GM12878 (cell line): ENCODE results near the gene COPS8. TPM values are rescaled to one million over a fixed set of nuclear protein-coding genes. Genes with fewer than 3 reads are reported as not detected.

ENCODE experiments used
- ATAC-seq: fragments of 200-7000 bp; cut with Tn5 transposase; 3 replicates; pipeline ENCODE4 v1.9.1; 2020; ENCODE audit warnings: mild to moderate bottlenecking, moderate library complexity
- BruUV-seq: library from RNA; stranded (reverse); fragments of 400-500 nt; replicated peaks from 2 replicates; lab custom pipeline; 2021; lab: Mats Ljungman, UMichigan
- CTCF ChIA-PET: fragments of 300-600 bp; sonication (Branson Sonifier 250); formaldehyde crosslinking; extraction: SDS; loops from one replicate; lab custom pipeline; 2021; ENCODE audit warnings: inconsistent platforms; lab: Yijun Ruan, JAX
- POLR2A ChIA-PET: fragments of 350-600 bp; formaldehyde crosslinking; extraction: SDS; loops from one replicate; lab custom pipeline; 2021; ENCODE audit warnings: inconsistent platforms; lab: Charles Lee
- RAD21 ChIA-PET: fragments of 300-600 bp; sonication (Branson Sonifier 250); formaldehyde crosslinking; loops from one replicate; lab custom pipeline; 2023; ENCODE audit warnings: antibody characterized with exemption; ENCODE audit not compliant: unreplicated experiment; lab: Charles Lee
- SMC1A ChIA-PET: fragments of 300-600 bp; sonication (Branson Sonifier 250); formaldehyde crosslinking; loops from one replicate; lab custom pipeline; 2023; ENCODE audit not compliant: unreplicated experiment, uncharacterized antibody; lab: Charles Lee
- DNase-seq: peaks from one replicate; pipeline ENCODE4 v3.0.0-alpha.2; 2011; ENCODE audit warnings: low read depth, low spot score
- FAIRE-seq: peaks from 3 replicates; lab custom pipeline; 2011; peaks lifted over from hg19 to GRCh38; lab: Jason Lieb, UNC
- H2AFZ ChIP-seq: 2 replicates; pipeline ENCODE4 v1.6.0; 2011; ENCODE audit warnings: low read depth, low read length, control low read depth; ENCODE audit not compliant: control insufficient read depth
- H3K27ac ChIP-seq: 2 replicates; pipeline ENCODE4 v1.5.1; 2011; ENCODE audit warnings: control low read depth; ENCODE audit not compliant: control insufficient read depth, insufficient read depth
- H3K27me3 ChIP-seq, 2 experiments: replicated peaks in 1 of 2; 2 replicates each; pipeline versions ENCODE4 v1.6.0 to v1.6.1; 2011; ENCODE audit warnings: low read length in 1 of 2; ENCODE audit not compliant: control insufficient read depth in 2 of 2, insufficient read depth in 2 of 2
- H3K36me3 ChIP-seq, 2 experiments: 2 replicates each; pipeline ENCODE4 v1.5.1; 2011; ENCODE audit warnings: low read length in 1 of 2; ENCODE audit not compliant: control insufficient read depth in 2 of 2, insufficient read depth in 2 of 2
- H3K4me1 ChIP-seq: 2 replicates; pipeline ENCODE4 v1.6.1; 2011; ENCODE audit warnings: mild to moderate bottlenecking, low read length, moderate library complexity, mixed read lengths; ENCODE audit not compliant: control insufficient read depth, insufficient read depth
- H3K4me2 ChIP-seq: 2 replicates; pipeline ENCODE4 v1.6.0; 2011; ENCODE audit warnings: control low read depth; ENCODE audit not compliant: control insufficient read depth, insufficient read depth
- H3K4me3 ChIP-seq: fragments of 200-600 bp; sonication (generic); 2 replicates; pipeline ENCODE4 v1.5.1; 2016
- H3K79me2 ChIP-seq: 2 replicates; pipeline ENCODE4 v1.6.0; 2011; ENCODE audit warnings: low read length; ENCODE audit not compliant: control insufficient read depth, insufficient read depth
- H3K9ac ChIP-seq: 2 replicates; pipeline ENCODE4 v1.8.0; 2011; ENCODE audit warnings: low read length, control low read depth, mixed read lengths; ENCODE audit not compliant: control insufficient read depth, insufficient read depth
- H3K9me3 ChIP-seq: replicated peaks from 3 replicates; pipeline ENCODE4 v1.5.1; 2011; ENCODE audit warnings: mild to moderate bottlenecking, low read length; ENCODE audit not compliant: control insufficient read depth, insufficient read depth
- H4K20me1 ChIP-seq: 2 replicates; pipeline ENCODE4 v1.6.0; 2011; ENCODE audit not compliant: control insufficient read depth, insufficient read depth
- ATF3 ChIP-seq: IDR thresholded peaks from 2 replicates; pipeline ENCODE4 v1.6.1; 2011; ENCODE audit warnings: low read depth, mild to moderate bottlenecking, low read length, moderate library complexity, borderline replicate concordance; ENCODE audit errors: extremely low read depth
- FOS ChIP-seq: IDR thresholded peaks from 3 replicates; pipeline ENCODE4 v1.6.1; 2011; ENCODE audit warnings: borderline replicate concordance; ENCODE audit not compliant: insufficient read length; ENCODE audit errors: extremely low read depth
- HCFC1 ChIP-seq: fragments of 150-350 bp; IDR thresholded peaks from 2 replicates; pipeline ENCODE4 v1.6.1; 2014; ENCODE audit warnings: low read length
- MXI1 ChIP-seq: fragments of 150-350 bp; IDR thresholded peaks from 2 replicates; pipeline ENCODE4 v1.6.1; 2011; ENCODE audit warnings: low read depth, mild to moderate bottlenecking, inconsistent platforms, low read length, improper control_type of control experiment
- SPI1 ChIP-seq: IDR thresholded peaks from 2 replicates; pipeline ENCODE4 v1.6.1; 2011; ENCODE audit warnings: low read depth, mild to moderate bottlenecking, low read length, moderate library complexity, borderline replicate concordance; ENCODE audit not compliant: insufficient read depth
- STAT1 ChIP-seq: fragments of 450-650 bp; conservative IDR thresholded peaks from 2 replicates; pipeline ENCODE4 v1.6.1; 2014; ENCODE audit warnings: antibody characterized with exemption, mild to moderate bottlenecking
- TCF7 ChIP-seq: IDR thresholded peaks from 2 replicates; pipeline ENCODE4 v1.6.1; 2014; ENCODE audit warnings: antibody characterized with exemption, borderline replicate concordance
- WGBS: methylation state at CpG from one replicate; pipeline ENCODE4 v1.1.6; 2016; ENCODE audit warnings: low lambda C conversion rate; ENCODE audit not compliant: insufficient replicate concordance, insufficient coverage; ENCODE audit errors: missing lambda C conversion rate; 5-methylcytosine and 5-hydroxymethylcytosine counted together
- in situ Hi-C: fragments of 300-500 bp; cut with MboI; formaldehyde crosslinking; loops from 9 replicates; pipeline ENCODE4 v1.14.3; 2018; ENCODE audit warnings: mixed read lengths
- intact Hi-C: fragments of 100-400 bp; cut with micrococcal nuclease; formaldehyde crosslinking; loops from one replicate; pipeline ENCODE4 v1.14.2; 2022; ENCODE audit not compliant: unreplicated experiment
- polyA plus RNA-seq, 11 experiments: library from polyadenylated mRNA; depleted of rRNA in 4 of 11; unstranded in 6 of 11; stranded (reverse) in 5 of 11; fragments of >200 nt; fragmentation: Nextera tagmentation in 4 of 11; fragmentation: Illumina TruSeq in 1 of 11; extraction: Ambion mirVana in 4 of 11; extraction: Trizol in 1 of 11; gene quantifications; 1 replicate in 1 of 11; 2 replicates in 10 of 11; pipeline versions ENCODE4 v1.2.1 to v1.2.3, GENCODE V29; 2011 to 2016; ENCODE audit warnings: inconsistent platforms in 2 of 11, missing spikeins in 2 of 11, low read depth in 1 of 11
- total RNA-seq, 4 experiments: library from RNA; depleted of rRNA in 3 of 4; stranded (reverse); fragments of >200 nt in 3 of 4; fragmentation: Illumina TruSeq in 1 of 4; extraction: Trizol in 1 of 4; gene quantifications; 2 replicates each; pipeline versions ENCODE4 v1.2.1 to v1.2.3, GENCODE V29; 2013 to 2021

Gene COPS8
- total and polyA plus RNA-seq, 10 of the 15 experiments (the other 5 are each of a cell fraction or from before 2014, with no cell fraction given) = 44.0 to 134 (median 107) TPM

DNA sequence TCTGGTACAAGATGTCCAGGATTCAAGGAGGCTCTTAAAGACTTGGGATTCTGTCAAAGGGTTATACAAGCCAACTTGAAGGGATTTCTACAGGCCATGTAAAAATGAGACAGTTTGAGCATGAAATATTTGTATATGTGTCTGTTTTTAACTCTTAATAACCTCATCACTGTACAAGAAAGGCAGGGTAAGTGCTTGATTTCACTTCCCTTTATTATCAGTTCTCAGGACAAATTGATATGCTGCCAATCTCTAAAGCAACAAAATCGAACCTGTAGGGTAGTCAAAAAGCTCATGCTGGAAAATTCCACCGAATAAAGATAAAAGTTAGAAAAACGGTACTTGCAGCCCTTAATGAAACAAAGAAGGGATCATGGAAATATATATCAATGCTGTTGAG lies 14.1 kb downstream of the COPS8 start:
- no peak overlapping the region for H3K4me2 ChIP-seq
- in situ Hi-C loops = no loop called here
- CTCF ChIA-PET = interaction anchor here (1.0 kb wide), 1 partner anchor 42 kb away, joined by 3 read pairs; no protein-coding TSS in a partner anchor
- no peak overlapping the region for H3K27ac ChIP-seq
- no peaks in the 10 kb centered on the region for H4K20me1 ChIP-seq
- H3K36me3 ChIP-seq = peaks cover 0 to 20% of the 10 kb centered on the region in 2 experiments; a peak in 3 of 4 replicates
- TF ChIP-seq TCF7 (no peak), MXI1 (no peak), SPI1 (peak; percentile 57; the same call in 1 of the 2 replicates), HCFC1 (no peak), STAT1 (no peak), FOS (no peak), ATF3 (no peak)
- TF ChIP-seq, all 136 proteins: peak for 1
- no peaks in the 10 kb centered on the region for H3K27me3 ChIP-seq
- no peak overlapping the region for H2AFZ ChIP-seq
- WGBS = 67% methylated on average over 3 of the region's 3 CpGs
- intact Hi-C loops = no loop called here
- no peak for FAIRE-seq
- H3K4me3 ChIP-seq = no peak overlapping the region
- H3K9me3 ChIP-seq = no peaks in the 10 kb centered on the region
- no peaks in the 10 kb centered on the region for H3K4me1 ChIP-seq
- POLR2A ChIA-PET = no interaction called here
- no peak overlapping the region for H3K9ac ChIP-seq
- ATAC-seq = no peak
- BruUV-seq = no TSS peak
- H3K79me2 ChIP-seq = no peaks in the 10 kb centered on the region
- DNase-seq = no peak
- SMC1A ChIA-PET = no interaction called here
- RAD21 ChIA-PET = no interaction called here
